Caco-2 (cell line): Measurements from ENCODE around the gene PEX16. TPM values are rescaled to one million over a fixed set of nuclear protein-coding genes. Genes with fewer than 3 reads are reported as not detected.
A peak's percentile ranks its signal among the peaks of the same experiment; 100 is the strongest.

ENCODE experiments used
- BruUV-seq: library from RNA; stranded (reverse); fragments of 400-500 nt; replicated peaks from 2 replicates; lab custom pipeline; 2021; lab: Mats Ljungman, UMichigan
- CTCF ChIA-PET: fragments of 300-600 bp; sonication (Branson Sonifier 250); formaldehyde crosslinking; loops from one replicate; lab custom pipeline; 2022; ENCODE audit warnings: antibody characterized with exemption; lab: Charles Lee
- POLR2A ChIA-PET: fragments of 300-600 bp; sonication (Branson Sonifier 250); formaldehyde crosslinking; loops from one replicate; lab custom pipeline; 2022; ENCODE audit warnings: antibody characterized with exemption; lab: Charles Lee
- DNase-seq, 2 experiments: peaks; one replicate each; pipeline versions ENCODE4 v3.0.0 to v3.0.0-alpha.2; 2020 to 2022
- H3K27me3 ChIP-seq: replicated peaks from 2 replicates; pipeline ENCODE4 v1.6.0; 2011; ENCODE audit warnings: low read length; ENCODE audit not compliant: control insufficient read depth, insufficient read depth
- H3K36me3 ChIP-seq: 2 replicates; pipeline ENCODE4 v1.5.1; 2011; ENCODE audit warnings: low read length; ENCODE audit not compliant: control insufficient read depth, insufficient read depth
- H3K4me1 ChIP-seq: fragments of 250-450 bp; sonication (Bioruptor Pico); 2 replicates; pipeline ENCODE4 v1.5.1; 2020; ENCODE audit warnings: mild to moderate bottlenecking
- H3K4me3 ChIP-seq: 2 replicates; pipeline ENCODE4 v1.5.1; 2011; ENCODE audit warnings: low read depth, mild to moderate bottlenecking, control low read depth, low read length
- H3K9me3 ChIP-seq: fragments of 250-450 bp; sonication (Bioruptor Pico); 2 replicates; pipeline ENCODE4 v1.5.1; 2020; ENCODE audit warnings: mild to moderate bottlenecking, moderate library complexity
- H3K27ac Mint-ChIP-seq: one replicate; pipeline ENCODE4 v1.8.0; 2022; ENCODE audit warnings: mixed read lengths; ENCODE audit not compliant: unreplicated experiment
- H3K27me3 Mint-ChIP-seq: one replicate; pipeline ENCODE4 v1.8.0; 2022; ENCODE audit warnings: mixed read lengths; ENCODE audit not compliant: insufficient read depth, unreplicated experiment
- H3K36me3 Mint-ChIP-seq: one replicate; pipeline ENCODE4 v1.8.0; 2022; ENCODE audit warnings: mild to moderate bottlenecking, mixed read lengths; ENCODE audit not compliant: insufficient read depth, unreplicated experiment
- H3K4me1 Mint-ChIP-seq: one replicate; pipeline ENCODE4 v1.8.0; 2022; ENCODE audit warnings: low read depth, mixed read lengths; ENCODE audit not compliant: unreplicated experiment
- H3K4me3 Mint-ChIP-seq: one replicate; pipeline ENCODE4 v1.8.0; 2022; ENCODE audit warnings: mild to moderate bottlenecking, moderate library complexity, mixed read lengths; ENCODE audit not compliant: unreplicated experiment
- H3K9me3 Mint-ChIP-seq: one replicate; pipeline ENCODE4 v1.8.0; 2022; ENCODE audit warnings: mixed read lengths; ENCODE audit not compliant: unreplicated experiment
- CTCF ChIP-seq, 2 experiments: fragments of 200-600 bp in 1 of 2; IDR thresholded peaks; 1 replicate in 1 of 2; 2 replicates in 1 of 2; pipeline versions ENCODE4 v1.5.1 to v1.8.0; 2011 to 2022; ENCODE audit warnings: antibody characterized with exemption in 1 of 2, control low read depth in 1 of 2, inconsistent platforms in 1 of 2, low read depth in 1 of 2, low read length in 1 of 2, mild to moderate bottlenecking in 1 of 2, moderate library complexity in 1 of 2; ENCODE audit not compliant: insufficient read depth in 1 of 2, severe bottlenecking in 1 of 2, unreplicated experiment in 1 of 2
- intact Hi-C: fragments of 100-400 bp; cut with micrococcal nuclease; formaldehyde crosslinking; loops from one replicate; pipeline ENCODE4 v1.10.0; 2022; ENCODE audit not compliant: unreplicated experiment
- total RNA-seq: library from RNA; stranded (reverse); gene quantifications from 2 replicates; pipeline ENCODE4 v1.2.3, GENCODE V29; 2022

The PEX16 gene
- total RNA-seq, 1 experiment from 2014 or later: 41.4 TPM

DNA sequence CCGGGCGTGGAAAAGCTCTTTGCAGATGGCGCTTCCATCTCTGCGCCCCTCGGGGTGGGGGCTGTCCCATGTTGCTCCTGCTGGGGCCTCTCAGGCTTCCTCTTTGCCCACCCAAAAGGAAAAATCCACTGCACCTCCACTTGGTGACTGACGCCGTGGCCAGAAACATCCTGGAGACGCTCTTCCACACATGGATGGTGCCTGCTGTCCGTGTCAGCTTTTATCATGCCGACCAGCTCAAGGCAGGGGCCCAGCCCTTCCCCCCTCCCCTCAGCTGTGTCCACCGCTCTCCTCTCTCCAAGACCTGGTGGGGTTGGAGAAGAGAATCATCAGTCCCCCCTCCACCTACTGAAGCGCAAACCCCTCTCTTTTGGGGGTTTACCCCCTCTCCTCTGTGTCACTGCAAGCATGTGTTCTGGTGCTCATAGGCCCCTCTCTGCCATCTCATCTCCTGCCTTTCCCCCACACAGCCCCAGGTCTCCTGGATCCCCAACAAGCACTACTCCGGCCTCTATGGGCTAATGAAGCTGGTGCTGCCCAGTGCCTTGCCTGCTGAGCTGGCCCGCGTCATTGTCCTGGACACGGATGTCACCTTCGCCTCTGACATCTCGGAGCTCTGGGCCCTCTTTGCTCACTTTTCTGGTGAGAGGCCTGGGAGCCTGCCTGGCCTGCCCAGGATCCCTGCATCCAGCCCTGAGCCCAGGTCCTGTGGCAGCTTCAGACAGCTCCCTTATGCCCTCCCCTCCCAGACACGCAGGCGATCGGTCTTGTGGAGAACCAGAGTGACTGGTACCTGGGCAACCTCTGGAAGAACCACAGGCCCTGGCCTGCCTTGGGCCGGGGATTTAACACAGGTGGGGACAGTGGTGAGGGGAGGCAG lies 6.6 kb upstream of the PEX16 start:
- Mint-ChIP-seq H3K36me3 (peaks cover 46% of the 10 kb centered on the region), H3K27ac (peak overlapping the region; percentile 46), H3K4me1 (peaks cover 14% of the 10 kb centered on the region), H3K4me3 (peak overlapping the region; percentile 79), H3K27me3 (no peaks in the 10 kb centered on the region), H3K9me3 (no peaks in the 10 kb centered on the region)
- POLR2A ChIA-PET: interaction anchor here (0.5 to 0.6 kb wide), 2 partner anchors 59 to 61 kb away, joined by 3 read pairs; no protein-coding TSS in a partner anchor
- CTCF ChIA-PET: interaction anchor here (2.5 kb wide), 1 partner anchor 82 kb away, joined by 22 read pairs; no protein-coding TSS in a partner anchor
- no peak overlapping the region for H3K4me3 ChIP-seq
- intact Hi-C loops: no loop called here
- TF ChIP-seq CTCF (IDR thresholded peaks at IDR 0.05; ENCODE audit: insufficient read depth in 1 of 2, low read depth in 1 of 2, low read length in 1 of 2, severe bottlenecking in 1 of 2, unreplicated experiment in 1 of 2): no peak
- TSS peak; percentile 33 for BruUV-seq
- no peaks in the 10 kb centered on the region; the same call in none of the 2 replicates for H3K36me3 ChIP-seq
- peaks cover 12% of the 10 kb centered on the region for H3K4me1 ChIP-seq
- no peaks in the 10 kb centered on the region for H3K27me3 ChIP-seq
- peak in 1 of 2 experiments; percentile 32 for DNase-seq
- no peaks in the 10 kb centered on the region for H3K9me3 ChIP-seq

DNA sequence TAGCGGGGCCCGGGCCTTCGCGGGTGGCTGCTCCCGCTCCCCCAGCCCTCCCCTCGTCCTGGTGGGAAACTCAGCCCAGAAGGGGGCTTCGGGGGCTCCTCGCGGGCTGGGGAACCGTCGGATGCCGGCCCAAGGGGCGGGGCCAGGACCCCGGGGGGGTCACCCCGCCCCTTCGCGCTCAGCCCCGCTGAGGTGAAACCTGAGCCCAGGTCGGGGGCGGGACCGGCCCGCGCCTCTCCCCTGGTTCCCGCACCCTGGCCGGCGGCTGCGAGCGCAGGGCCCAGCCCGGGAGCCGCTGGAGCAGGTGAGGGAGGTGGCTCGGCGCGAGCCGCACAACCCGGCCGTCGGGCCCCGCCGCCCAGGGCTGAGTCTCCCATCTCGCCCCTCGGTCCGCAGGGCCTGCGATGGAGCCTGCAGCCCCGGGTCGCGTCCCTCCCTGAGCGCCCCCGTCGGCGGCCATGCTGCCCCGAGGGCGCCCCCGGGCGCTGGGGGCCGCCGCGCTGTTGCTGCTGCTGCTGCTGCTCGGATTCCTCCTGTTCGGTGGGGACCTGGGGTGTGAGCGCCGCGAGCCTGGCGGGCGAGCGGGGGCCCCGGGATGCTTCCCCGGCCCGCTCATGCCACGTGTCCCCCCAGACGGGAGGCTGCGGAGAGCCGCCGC lies 4.9 kb upstream of the PEX16 start, which contains the start of gene LARGE2:
LARGE2 (plus strand) TSS at position 232 of the 658 bp plus-strand sequence; CDS start at position 459, 227 bp downstream.
- Histone ChIP-seq H3K9me3 (no peaks in the 10 kb centered on the region), H3K27me3 (no peaks in the 10 kb centered on the region), H3K4me1 (peaks cover 12% of the 10 kb centered on the region), H3K4me3 (peak within 1 kb of the TSS; percentile 56), H3K36me3 (no peaks in the 10 kb centered on the region; the same call in none of the 2 replicates)
- intact Hi-C loops: loop anchor here (1.0 kb wide), 2 partner anchors 23 to 75 kb away; partner anchors contain the start of gene CRY2
- H3K27me3 Mint-ChIP-seq: no peaks in the 10 kb centered on the region
- no peak for TF ChIP-seq CTCF (IDR thresholded peaks at IDR 0.05; ENCODE audit: insufficient read depth in 1 of 2, low read depth in 1 of 2, low read length in 1 of 2, severe bottlenecking in 1 of 2, unreplicated experiment in 1 of 2)
- H3K36me3 Mint-ChIP-seq: peaks cover 48% of the 10 kb centered on the region
- peaks cover 14% of the 10 kb centered on the region for H3K4me1 Mint-ChIP-seq
- peak within 1 kb of the TSS; percentile 93 for H3K27ac Mint-ChIP-seq
- ChIA-PET POLR2A (interaction anchor here (0.5 to 1.4 kb wide), 7 partner anchors 23 to 576 kb away, joined by 3 to 6 read pairs (median 4); no protein-coding TSS in a partner anchor), CTCF (interaction anchor here (0.6 to 2.5 kb wide), 4 partner anchors 42 to 298 kb away, joined by 3 to 22 read pairs (median 4); no protein-coding TSS in a partner anchor)
- no TSS peak for BruUV-seq
- H3K9me3 Mint-ChIP-seq: no peaks in the 10 kb centered on the region
- peak; percentile 84 to 92 for DNase-seq
- H3K4me3 Mint-ChIP-seq: peak within 1 kb of the TSS; percentile 86
